GM12874 (cell line): ENCODE results near the gene ABCA2.

Source experiments
- TF ChIP-seq, protein P1 (sequence below): IDR thresholded peaks from 2 replicates; pipeline ENCODE4 v1.5.1; 2011; ENCODE audit warnings: low read depth, mild to moderate bottlenecking, control low read depth, low read length, moderate library complexity; ENCODE audit not compliant: insufficient read depth

ABCA2 gene

DNA sequence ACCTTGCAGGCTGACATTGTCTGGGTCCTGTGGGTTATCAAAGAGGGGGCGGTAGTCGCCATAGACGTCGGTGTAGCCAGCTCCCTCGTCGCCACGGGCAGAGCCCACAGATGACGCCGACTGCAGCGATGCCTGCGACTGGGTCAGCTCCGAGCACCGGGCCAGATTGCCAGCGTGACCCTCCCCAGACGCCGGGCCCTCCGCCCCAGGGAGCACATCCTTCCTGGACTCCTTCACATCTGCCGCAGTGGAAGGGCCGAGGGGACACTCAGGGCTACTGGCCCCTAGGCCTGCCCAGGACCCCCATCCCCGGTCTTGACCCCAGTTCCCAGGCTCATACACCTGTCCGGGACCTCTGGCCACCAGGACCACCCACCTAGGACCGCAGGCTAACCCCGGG is 13.9 kb downstream of the ABCA2 start:
- TF ChIP-seq, protein P1, sequence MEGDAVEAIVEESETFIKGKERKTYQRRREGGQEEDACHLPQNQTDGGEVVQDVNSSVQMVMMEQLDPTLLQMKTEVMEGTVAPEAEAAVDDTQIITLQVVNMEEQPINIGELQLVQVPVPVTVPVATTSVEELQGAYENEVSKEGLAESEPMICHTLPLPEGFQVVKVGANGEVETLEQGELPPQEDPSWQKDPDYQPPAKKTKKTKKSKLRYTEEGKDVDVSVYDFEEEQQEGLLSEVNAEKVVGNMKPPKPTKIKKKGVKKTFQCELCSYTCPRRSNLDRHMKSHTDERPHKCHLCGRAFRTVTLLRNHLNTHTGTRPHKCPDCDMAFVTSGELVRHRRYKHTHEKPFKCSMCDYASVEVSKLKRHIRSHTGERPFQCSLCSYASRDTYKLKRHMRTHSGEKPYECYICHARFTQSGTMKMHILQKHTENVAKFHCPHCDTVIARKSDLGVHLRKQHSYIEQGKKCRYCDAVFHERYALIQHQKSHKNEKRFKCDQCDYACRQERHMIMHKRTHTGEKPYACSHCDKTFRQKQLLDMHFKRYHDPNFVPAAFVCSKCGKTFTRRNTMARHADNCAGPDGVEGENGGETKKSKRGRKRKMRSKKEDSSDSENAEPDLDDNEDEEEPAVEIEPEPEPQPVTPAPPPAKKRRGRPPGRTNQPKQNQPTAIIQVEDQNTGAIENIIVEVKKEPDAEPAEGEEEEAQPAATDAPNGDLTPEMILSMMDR = no peak

DNA sequence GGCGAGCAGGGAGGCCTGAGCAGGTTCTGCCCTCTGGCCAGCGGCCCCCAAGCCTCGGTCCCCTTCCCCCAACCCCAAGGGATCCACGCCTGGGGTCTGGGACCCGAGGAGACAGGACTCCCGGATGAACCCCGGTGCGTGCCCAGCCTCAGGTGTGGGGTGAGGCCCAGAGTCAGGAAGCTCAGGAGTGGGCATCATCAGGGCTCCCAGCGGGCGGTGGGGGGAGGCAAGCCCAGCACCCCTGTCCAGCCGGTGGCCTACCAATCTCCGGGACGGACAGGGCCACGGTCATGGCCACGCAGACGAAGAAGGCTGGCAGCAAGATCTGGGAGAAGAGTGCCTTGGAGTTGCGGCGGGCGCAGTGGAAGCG is 14.5 kb downstream of the ABCA2 start:
- TF ChIP-seq, protein P1 = no peak

DNA sequence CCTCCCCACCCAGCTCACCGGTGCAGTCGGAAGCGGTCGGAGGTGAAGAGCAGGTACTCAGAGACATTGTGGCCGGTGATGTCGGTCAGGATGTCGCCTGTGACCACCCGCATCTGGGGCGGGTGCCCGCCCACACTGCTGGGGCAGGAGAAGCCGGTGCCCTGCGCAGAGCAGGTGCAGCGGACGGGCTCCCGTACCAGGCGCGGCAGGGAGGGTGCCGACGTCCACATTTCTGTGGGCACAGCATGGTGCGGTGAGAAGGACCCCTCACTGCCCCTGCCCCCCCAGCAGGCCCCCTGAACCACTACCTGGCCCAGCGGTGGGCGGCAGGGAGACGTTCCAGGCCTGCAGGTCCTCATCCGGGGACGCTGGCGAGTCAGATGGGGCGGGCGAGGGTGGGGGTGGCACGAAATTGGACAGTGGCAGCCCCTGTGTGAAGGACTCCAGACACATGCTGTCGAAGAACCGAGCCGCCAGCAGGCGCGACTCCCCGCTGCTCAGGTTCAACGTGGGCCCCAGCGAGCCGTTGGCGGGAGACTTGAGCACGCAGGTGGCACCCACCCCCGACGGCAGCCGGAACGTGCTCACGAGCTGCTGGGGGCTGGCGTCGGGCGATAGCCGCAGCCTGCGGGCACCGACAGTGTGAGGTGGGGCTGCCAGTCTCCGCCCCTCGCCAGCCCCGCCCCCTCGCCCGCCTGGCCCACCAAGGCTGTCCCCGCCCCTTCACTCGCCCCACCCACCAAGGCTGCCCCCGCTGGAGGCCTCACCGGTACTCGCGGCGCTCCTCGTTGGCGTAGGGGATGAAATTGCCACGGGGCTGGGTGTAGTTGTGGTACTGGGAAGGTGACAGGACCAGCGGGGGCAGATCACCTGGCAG is 15.1 kb downstream of the ABCA2 start:
- TF ChIP-seq, protein P1 = no peak

DNA sequence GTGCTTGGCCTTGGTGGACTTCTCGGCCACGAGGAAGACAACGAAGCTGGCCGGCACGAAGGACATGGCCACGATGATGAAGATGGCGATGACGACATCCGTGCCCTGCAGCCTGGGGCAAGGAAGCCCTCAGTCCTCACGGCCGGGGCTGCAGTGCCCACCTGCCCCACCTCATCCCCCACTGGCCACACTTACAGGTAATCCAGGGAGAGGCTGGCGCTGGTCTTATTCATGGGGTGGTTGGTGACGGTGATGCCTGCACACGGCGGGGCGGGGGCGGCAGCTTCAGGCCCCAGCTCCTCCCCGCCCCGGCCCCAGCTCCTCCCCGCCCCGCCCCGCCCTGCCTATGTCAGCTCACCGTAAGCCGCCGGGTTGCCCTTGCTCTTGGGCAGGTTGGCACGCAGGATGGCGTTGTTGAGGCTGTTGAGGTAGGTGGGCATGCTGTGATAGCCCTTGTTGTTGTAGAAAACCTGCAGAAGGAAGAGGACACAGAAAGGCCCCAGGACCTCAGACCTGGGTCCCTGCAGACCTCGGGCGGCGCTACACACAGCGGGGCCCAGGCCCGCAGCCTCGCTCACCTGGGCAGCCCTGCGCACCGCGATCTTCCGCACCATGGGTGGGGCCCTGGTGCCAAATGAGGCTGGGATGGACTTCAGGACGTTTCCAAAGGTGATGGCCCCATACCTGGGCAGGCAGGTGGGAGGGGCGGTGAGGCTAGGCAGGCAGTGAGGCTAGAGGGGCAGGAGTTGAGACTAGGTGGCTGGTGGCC is 15.9 kb downstream of the ABCA2 start:
- TF ChIP-seq, protein P1 = no peak

DNA sequence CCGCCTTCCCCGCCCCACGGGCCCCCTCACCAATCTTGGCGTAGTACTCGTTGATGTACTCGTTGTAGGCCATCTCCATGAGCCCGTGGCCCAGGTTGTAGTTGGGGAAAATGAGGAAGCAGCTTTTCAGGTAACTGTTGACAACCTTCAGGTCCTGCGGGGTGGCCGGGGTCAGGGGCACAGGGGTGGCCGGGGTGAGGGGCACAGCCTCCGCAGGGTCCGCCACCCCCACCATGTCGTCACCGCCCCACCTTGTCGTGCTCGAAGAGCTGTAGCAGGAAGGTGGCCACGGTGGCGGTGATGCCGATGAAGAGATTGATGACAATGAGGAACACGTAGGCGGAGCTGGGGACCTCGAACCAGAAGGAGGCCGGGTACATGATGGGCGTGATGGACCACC is 16.9 kb downstream of the ABCA2 start:
- TF ChIP-seq, protein P1 = no peak

DNA sequence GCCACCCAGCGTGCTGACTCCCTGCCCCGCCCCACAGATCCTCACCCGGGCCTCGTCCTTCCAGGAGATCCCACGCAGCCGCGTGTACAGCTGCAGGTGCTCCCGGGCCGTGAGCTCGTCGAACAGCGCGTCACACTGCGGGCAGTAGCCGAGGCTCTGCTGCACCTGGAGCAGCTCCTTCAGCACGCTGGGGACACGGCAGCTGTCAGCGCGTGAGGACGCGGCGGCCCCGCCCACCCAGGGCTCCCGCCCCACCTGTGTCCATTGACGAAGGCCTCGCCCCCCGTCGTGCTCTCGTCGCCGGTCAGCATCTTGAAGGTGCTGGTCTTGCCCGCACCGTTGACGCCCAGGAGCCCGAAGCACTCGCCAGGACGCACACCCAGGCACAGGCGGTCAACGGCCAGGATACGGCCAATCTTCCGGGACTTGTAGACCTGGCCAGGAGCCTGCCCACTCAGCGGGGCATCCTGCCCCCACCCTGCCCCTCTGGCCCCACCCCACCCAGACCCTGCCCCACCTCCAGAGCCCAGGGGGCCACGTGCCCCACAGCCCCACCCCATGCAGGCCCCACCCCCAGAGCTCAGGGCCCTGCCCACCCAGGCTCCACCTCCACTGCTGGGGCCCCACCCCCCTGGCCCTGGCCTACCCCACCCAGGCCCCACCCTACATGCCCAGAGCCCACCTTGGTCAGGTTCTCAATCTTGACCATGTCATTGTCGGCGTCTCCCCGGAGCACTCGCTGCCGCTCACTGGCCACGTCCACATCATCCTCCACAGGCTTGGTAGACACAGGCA is 17.9 kb downstream of the ABCA2 start:
- TF ChIP-seq, protein P1 = no peak

DNA sequence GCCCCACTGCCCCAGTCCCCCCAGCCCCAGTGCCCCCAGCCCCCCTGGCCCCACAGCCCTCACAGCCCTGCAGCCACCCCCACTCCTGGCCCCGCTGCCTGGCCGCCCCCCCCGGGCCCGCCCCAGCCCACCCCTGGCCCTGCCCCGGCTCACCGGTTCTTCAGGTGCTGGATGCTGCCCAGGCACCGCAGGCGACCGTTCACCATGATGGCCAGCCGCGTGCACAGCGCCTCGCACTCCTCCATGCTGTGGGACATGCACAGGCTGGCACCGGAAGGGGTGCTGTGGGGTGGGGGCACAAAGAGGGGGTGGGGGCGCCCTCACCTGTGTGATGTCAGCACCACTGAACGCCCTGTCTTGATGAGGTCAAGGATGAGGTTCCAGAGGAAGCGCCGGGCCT is 18.8 kb downstream of the ABCA2 start:
- TF ChIP-seq, protein P1 = no peak
